Breast epithelium (tissue), 3 donors: ENCODE measurements around the gene RHNO1.

ENCODE experiments used
- POLR2A ChIP-seq: fragments of 450-650 bp; IDR thresholded peaks from one replicate; pipeline ENCODE4 v1.6.1; 2016; ENCODE audit warnings: antibody characterized with exemption, mild to moderate bottlenecking, moderate library complexity
- POLR2AphosphoS5 ChIP-seq, 3 donors: sonication (generic); formaldehyde crosslinking; IDR thresholded peaks; one replicate each; pipeline ENCODE4 v1.6.1; 2017; ENCODE audit warnings: antibody characterized with exemption in 3 of 3
- TF ChIP-seq, protein P1 (sequence below), 3 donors: fragments of 450-650 bp; IDR thresholded peaks; one replicate each; pipeline ENCODE4 v1.5.1; 2016 to 2017; ENCODE audit warnings: antibody characterized with exemption in 3 of 3, mild to moderate bottlenecking in 3 of 3, moderate library complexity in 3 of 3

DNA sequence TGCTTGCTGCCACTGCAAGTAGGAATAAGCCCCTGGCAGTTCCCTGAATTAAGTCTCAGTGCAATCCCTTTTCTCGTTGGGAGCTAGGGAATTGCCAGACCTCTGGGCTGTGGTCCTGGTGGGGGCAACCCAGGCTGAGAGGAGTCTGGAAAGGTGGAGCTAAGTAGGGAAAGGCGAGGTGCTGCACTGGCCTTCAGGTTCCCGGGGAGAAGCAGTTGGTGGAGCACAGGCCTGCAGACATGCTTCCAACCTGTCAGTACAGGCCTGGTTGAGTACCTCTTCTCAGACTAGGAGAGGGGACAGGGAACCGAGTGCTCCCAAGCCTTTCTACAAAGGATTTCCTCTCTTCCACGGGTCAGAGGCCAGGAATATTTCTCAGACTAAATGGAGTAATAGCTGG is 43.7 kb upstream of the RHNO1 start:
- TF ChIP-seq, protein P1, sequence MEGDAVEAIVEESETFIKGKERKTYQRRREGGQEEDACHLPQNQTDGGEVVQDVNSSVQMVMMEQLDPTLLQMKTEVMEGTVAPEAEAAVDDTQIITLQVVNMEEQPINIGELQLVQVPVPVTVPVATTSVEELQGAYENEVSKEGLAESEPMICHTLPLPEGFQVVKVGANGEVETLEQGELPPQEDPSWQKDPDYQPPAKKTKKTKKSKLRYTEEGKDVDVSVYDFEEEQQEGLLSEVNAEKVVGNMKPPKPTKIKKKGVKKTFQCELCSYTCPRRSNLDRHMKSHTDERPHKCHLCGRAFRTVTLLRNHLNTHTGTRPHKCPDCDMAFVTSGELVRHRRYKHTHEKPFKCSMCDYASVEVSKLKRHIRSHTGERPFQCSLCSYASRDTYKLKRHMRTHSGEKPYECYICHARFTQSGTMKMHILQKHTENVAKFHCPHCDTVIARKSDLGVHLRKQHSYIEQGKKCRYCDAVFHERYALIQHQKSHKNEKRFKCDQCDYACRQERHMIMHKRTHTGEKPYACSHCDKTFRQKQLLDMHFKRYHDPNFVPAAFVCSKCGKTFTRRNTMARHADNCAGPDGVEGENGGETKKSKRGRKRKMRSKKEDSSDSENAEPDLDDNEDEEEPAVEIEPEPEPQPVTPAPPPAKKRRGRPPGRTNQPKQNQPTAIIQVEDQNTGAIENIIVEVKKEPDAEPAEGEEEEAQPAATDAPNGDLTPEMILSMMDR (IDR thresholded peaks at IDR 0.05), result no peak
- no peak for TF ChIP-seq POLR2A
- no peak for TF ChIP-seq POLR2AphosphoS5 (IDR thresholded peaks at IDR 0.05)
